CD4-positive, alpha-beta T cell treated with Interleukin-4 for 1 hour (primary cell): Measurements from ENCODE around the gene ME1.
A peak's percentile ranks its signal among the peaks of the same experiment; 100 is the strongest.
"Not testable (repeated sequence)": the region's sequence is repeated elsewhere in the genome, so short reads cannot be mapped to it uniquely, and the experiment has no call there.

Experiments used
- DNase-seq, 2 donors: peaks; one replicate each; pipeline ENCODE4 v3.0.0-alpha.2; 2020 to 2022

ME1 gene

GRCh38 chr6:83252719-83253118 lies 178.1 kb downstream of the ME1 start:
- no peak for DNase-seq

- no peak for DNase-seq
Measured at GRCh38 chr6:83250235-83250634, 180.6 kb downstream of the ME1 start.

DNA sequence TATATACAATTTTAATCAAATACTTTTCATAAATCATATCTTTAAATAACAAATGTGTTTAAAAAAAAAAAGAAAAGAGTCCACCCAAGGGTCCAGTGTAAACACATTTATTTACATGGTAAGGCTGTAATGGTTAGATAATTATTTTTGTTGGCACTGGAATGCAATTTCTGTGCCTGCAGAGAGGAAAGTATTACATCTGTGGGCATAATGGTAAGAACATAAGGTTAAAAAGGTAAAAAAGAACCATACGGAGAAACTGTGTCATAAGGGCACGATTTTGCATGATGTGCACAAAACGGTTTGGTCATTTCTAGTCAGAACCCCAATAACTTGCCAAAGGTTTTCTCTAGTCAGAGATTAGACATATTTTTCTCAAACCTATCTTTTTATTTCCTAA lies 183.4 kb downstream of the ME1 start:
- DNase-seq: no peak

- DNase-seq: no peak
Measured at GRCh38 chr6:83231146-83231545, 199.7 kb downstream of the ME1 start.

- no peak for DNase-seq
Measured at GRCh38 chr6:83226517-83226916, 204.3 kb downstream of the ME1 start.

- peak in 1 of 2 donors; percentile 37 for DNase-seq
Measured at GRCh38 chr6:83221889-83222479, 208.9 kb downstream of the ME1 start.

GRCh38 chr6:83221276-83221675 lies 209.6 kb downstream of the ME1 start:
- DNase-seq: no peak

- no peak for DNase-seq
Measured at GRCh38 chr6:83220121-83220520, 210.7 kb downstream of the ME1 start.

DNA sequence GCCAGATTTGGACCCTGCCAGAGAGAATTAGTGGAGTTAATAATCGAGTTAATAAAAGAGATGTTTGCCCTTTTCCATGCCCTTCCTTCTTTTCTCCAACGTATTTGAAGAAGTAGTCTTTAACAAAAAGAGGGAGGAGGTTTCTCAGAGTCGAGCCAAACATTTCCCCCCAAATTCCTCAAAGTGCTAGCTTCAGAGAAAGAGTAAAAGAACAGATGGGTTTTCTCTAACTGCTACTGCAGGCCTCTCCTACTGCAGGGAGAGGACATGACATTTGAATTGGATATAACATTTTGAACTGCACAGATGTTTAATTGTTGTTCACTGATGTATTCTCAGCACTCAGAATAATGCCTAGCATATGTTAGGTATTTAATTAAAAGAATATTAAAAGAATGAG lies 212.2 kb downstream of the ME1 start:
- no peak for DNase-seq

DNA sequence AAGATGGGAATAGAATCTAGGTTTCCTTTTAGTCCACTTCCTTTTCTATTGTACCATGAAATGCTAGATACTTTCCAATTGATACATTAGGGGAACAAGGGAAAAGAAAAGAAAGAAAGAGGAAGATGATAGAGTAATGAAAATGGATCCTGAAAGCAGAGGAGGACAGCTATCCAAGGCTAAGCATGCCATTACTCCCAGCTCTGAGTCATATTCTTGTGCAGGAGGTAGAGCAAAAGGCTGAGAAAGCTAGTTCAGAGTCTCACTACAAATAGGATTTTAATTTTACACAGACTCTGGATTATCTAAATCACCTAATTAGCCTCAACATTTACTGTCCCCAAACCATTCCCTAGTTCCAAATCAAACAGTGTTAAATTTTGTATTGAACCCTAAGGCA lies 214.0 kb downstream of the ME1 start:
- no peak for DNase-seq

DNA sequence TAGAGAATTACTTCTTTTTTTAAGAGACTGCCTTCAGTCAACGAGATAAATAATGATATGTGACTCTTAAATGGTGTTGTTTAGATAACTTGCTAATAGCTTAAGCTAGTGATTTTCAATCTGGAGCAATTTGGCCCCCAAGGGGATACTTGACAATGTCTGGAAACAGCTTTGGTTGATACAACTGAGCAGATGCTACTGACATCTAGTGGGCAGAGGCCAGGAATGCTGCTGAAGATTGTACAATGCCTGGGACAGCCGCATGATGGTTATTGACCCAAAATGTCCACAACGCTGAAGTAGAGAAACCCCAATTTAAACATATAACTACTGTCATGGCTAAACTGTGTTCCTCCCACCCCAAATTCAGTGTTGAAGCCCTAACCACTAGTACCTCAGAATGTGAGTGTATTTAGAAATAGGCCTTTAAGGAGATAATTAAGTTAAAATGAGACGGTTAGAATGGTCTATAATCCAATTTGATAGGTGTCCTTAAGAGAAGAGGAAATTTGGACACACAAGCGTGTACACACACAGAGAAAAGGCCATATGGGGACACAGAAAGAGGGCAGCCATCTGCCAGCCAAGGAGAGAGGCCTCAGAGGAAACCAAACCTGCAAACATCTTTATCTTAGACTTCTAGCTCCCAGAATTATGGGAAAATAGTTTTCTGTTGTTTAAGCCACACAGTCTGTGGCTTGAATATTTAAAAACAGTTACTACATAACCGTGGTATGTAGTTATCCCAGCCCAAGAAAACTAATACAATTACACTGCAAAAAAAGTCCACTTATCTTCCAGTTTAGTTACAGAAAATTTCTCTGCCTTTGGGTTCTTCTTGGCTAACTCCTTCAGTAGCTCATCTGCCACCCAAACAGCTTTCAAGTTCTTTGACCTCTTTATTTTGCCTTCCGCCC lies 215.5 kb downstream of the ME1 start:
- DNase-seq: peak; percentile 56 to 69

DNA sequence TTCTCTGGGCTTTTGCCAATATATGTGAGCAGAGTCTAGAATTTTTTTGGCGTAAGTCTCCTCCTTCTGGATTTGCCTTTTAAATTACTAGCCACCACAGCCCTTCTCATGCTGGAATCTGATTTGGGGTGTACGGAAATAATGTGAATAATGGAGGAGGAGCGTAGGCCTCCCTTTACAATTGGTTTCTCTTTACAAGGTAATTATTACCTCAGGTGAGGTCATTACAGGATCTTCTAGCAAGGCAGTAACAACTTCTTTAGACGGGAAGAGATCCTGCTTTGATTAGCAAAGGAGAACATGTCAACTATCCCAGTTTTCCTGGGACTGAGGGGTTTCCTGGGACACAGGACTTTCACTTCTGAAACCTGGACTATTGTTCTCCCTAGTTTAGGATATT lies 228.8 kb downstream of the ME1 start:
- no peak for DNase-seq

DNA sequence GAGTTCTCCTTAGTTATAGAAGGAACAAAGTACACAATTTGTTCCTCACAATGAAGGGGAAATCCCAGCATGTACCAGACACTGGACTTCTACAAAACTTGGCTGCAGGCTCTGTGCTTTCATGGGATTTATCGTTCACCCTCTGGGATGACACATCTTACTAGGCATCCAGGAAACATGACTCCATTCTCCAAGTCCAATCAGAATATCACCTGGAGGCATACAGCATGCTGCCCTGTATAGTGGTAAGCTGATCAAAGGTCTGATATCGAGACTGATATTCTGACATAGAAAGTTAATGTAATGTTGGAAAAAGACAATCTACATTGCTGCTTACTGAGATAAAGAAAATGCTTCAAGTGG lies 231.0 kb downstream of the ME1 start:
- DNase-seq: no peak

- no peak for DNase-seq
Measured at GRCh38 chr6:83199173-83199862, 231.5 kb downstream of the ME1 start.

DNA sequence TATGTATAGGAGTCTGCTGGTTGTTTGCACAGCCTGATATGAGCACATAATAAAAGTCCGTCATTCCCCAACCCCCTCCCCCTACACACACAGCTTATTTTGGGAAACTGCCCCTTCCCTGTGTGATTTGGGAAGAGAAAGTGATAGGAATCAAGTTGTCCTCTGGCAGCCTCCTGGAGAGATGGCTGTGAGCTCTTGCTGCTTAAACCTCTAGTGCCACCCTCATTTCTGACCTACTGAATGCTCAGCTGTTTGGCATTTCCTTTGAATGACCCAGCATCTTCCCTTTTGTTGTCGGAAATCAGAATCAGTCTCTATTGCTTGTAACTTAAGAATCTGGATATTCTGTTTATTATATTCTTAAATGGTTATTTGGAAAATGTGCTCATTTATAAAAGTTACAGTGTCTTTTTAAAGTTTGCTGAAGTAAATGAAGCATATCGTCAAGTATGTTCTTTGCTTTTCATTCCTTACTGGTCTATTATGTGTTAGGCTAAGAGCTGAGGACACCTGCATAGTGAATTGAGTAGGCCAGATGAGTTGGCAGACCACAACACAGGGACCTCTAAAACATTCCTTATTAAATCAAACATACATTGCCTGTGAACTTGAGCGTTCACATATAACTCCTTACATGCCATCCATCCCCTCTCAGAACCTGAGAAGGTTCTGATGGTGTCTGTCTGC lies 232.2 kb downstream of the ME1 start:
- DNase-seq: no peak

DNA sequence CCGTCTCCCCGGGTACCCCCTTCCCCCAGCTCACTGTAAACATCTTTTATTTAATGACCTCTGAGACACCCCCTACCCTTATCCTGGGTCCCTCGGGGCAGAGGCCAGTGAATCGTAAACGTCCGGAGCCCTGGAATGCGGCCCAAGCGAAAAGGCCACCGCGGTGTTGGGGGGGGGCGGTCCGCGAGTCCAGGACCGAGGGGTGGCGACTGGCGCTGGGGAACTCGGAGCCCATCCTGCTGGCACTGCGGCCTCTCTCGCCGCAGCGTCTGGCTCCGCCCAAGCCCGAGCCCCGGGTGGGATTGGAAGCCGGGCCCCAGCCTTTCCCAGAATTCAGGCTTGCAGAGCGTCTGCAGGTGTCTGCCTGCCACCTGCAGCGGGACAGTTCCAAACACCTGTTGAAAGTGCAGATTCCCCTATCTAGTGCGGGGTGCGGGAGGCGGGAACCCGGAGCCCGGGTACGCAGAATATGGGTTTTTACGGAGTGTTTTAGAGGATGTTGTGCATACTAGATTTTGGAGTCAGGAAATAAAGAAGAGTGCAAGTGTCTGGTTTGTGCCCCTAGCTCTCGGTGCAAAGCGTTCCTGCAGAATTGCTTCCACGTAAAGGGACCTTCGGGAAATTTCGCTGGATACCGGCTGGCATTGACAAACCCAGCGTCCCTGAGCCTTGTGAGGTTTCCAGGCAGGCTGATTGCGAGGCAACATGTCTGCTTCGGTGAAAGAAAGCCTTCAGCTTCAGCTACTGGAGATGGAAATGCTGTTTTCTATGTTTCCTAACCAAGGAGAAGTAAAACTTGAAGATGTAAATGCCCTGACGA lies 236.9 kb downstream of the ME1 start:
- DNase-seq: peak in 1 of 2 donors; percentile 15

GRCh38 chr6:83192871-83193746 lies 237.7 kb downstream of the ME1 start, which contains the start of the genes PGM3 and RWDD2A:
TSS of gene PGM3 (minus strand) at chr6:83193265. CDS start at chr6:83191012, 2,253 bp downstream.
TSS of gene RWDD2A (plus strand) at chr6:83193357. CDS start at chr6:83194452, 1,095 bp downstream.
- peak; percentile 88 to 91 for DNase-seq

DNA sequence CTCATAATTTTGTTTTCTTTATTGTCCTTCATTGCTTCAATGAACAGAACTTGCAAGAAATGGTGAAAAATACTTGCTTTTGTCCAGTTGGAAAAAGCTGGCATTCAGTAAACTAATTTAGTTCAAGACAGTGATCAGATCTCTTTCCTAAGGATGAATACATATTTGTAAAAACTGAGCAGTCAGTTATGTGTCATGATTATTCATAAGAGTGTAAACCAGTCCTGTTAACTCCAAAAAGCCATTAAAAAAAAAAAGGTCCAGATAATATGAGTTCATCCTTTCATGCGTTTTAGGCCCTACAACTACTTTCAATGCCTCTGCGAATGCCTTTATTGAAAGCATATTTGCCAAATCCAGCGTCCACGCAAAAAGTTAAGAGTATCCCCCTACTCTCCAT lies 238.4 kb downstream of the ME1 start:
- no peak for DNase-seq

DNA sequence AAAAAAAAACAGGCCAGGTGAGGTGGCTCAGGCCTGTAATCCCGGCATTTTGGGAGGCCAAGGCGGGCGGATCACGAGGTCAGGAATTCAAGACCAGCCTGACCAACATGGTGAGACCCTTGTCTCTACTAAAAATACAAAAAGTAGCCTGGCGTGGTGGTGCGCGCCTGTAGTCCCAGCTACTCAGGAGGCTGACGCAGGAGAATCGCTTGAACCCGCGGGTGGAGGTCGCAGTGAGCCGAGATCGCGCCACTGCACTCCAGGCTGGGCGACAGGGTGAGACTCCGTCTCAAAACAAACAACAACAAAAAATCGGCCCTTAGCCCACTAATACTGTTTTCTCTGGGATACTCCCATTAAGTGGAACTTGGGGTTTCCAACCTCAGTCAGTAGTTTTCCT lies 238.9 kb downstream of the ME1 start:
- not testable (repeated sequence) for DNase-seq

GRCh38 chr6:83190626-83191025 lies 240.2 kb downstream of the ME1 start:
- no peak for DNase-seq

GRCh38 chr6:83188501-83188900 lies 242.3 kb downstream of the ME1 start:
- DNase-seq: no peak
